K562 (cell line): ENCODE measurements around the gene FAM89B. TPM values are rescaled to one million over a fixed set of nuclear protein-coding genes. Genes with fewer than 3 reads are reported as not detected.

Experiments used
- ATF1 ChIP-seq, 2 experiments: fragments of 450-650 bp in 1 of 2; IDR thresholded peaks; 2 replicates each; pipeline ENCODE4 v1.6.1; 2016; ENCODE audit warnings: missing compliant biosample characterization in 1 of 2, missing genetic modification characterization in 1 of 2
- CTCF ChIP-seq, 3 experiments: IDR thresholded peaks in 2 of 3; conservative IDR thresholded peaks in 1 of 3; 2 replicates each; pipeline ENCODE4 v1.5.1; 2011 to 2012; ENCODE audit warnings: low read length in 3 of 3, mild to moderate bottlenecking in 3 of 3, control low read depth in 2 of 3, improper control_type of control experiment in 1 of 3, inconsistent platforms in 1 of 3, low read depth in 1 of 3, mixed read lengths in 1 of 3, moderate library complexity in 1 of 3; ENCODE audit not compliant: insufficient read depth in 2 of 3
- ESRRA ChIP-seq: fragments of 450-650 bp; IDR thresholded peaks from 2 replicates; pipeline ENCODE4 v1.6.1; 2014; ENCODE audit warnings: low read depth, mild to moderate bottlenecking, moderate library complexity, borderline replicate concordance
- ESRRB ChIP-seq: fragments of 250-450 bp; sonication (Bioruptor Pico); IDR thresholded peaks from 2 replicates; pipeline ENCODE4 v1.5.0; 2020; ENCODE audit warnings: mild to moderate bottlenecking, moderate library complexity, borderline replicate concordance
- ETV5 ChIP-seq: sonication (generic); formaldehyde crosslinking; IDR thresholded peaks from 2 replicates; pipeline ENCODE4 v1.4.0; 2020; ENCODE audit warnings: low read depth, mild to moderate bottlenecking, missing genetic modification reagents
- GATAD2B ChIP-seq: fragments of 450-650 bp; IDR thresholded peaks from 2 replicates; pipeline ENCODE4 v1.6.1; 2017; ENCODE audit warnings: mild to moderate bottlenecking, borderline replicate concordance
- HMGXB4 ChIP-seq: sonication (generic); formaldehyde crosslinking; IDR thresholded peaks from 2 replicates; pipeline ENCODE4 v1.8.1; 2023; ENCODE audit warnings: mild to moderate bottlenecking, missing genetic modification reagents
- MBD2 ChIP-seq: sonication (generic); IDR thresholded peaks from 2 replicates; pipeline ENCODE4 v1.6.1; 2016; ENCODE audit warnings: low read depth, borderline replicate concordance
- MTA1 ChIP-seq: fragments of 450-650 bp; IDR thresholded peaks from 2 replicates; pipeline ENCODE4 v1.6.1; 2017; ENCODE audit warnings: borderline replicate concordance
- MTA3 ChIP-seq: fragments of 450-650 bp; formaldehyde crosslinking; IDR thresholded peaks from 2 replicates; pipeline ENCODE4 v1.6.1; 2017; ENCODE audit warnings: mild to moderate bottlenecking, borderline replicate concordance
- PHF8 ChIP-seq: fragments of 200-600 bp; sonication (generic); IDR thresholded peaks from 2 replicates; pipeline ENCODE4 v1.6.1; 2012; ENCODE audit warnings: mixed run types, mild to moderate bottlenecking, inconsistent platforms, low read length, moderate library complexity, borderline replicate concordance
- POLR2G ChIP-seq: fragments of 200-400 bp; formaldehyde crosslinking; IDR thresholded peaks from 2 replicates; pipeline ENCODE4 v1.6.1; 2017; ENCODE audit warnings: low read depth, mild to moderate bottlenecking, antibody characterized with exemption, low read length, moderate library complexity
- SIN3B ChIP-seq: fragments of 450-650 bp; IDR thresholded peaks from 2 replicates; pipeline ENCODE4 v1.6.1; 2017; ENCODE audit warnings: low read depth, mild to moderate bottlenecking, moderate library complexity
- SMARCA5 ChIP-seq: fragments of 450-650 bp; IDR thresholded peaks from 2 replicates; pipeline ENCODE4 v1.6.1; 2016
- SRF ChIP-seq, 2 experiments: fragments of 250-450, 450-650 bp in 1 of 2; sonication (Bioruptor Pico) in 1 of 2; sonication (generic) in 1 of 2; formaldehyde crosslinking; IDR thresholded peaks; 2 replicates each; pipeline versions ENCODE4 v1.5.0 to v1.5.1; 2020 to 2022; ENCODE audit warnings: mild to moderate bottlenecking in 1 of 2, missing genetic modification reagents in 1 of 2
- SUPT5H ChIP-seq: fragments of 450-650 bp; IDR thresholded peaks from 2 replicates; pipeline ENCODE4 v1.6.1; 2016
- TAF1 ChIP-seq: IDR thresholded peaks from 2 replicates; pipeline ENCODE4 v1.6.1; 2011; ENCODE audit warnings: mild to moderate bottlenecking, low read length, moderate library complexity; ENCODE audit not compliant: insufficient read depth, control insufficient read depth, severe bottlenecking; ENCODE audit errors: extremely low read depth
- TAL1 ChIP-seq: fragments of 450-650 bp; IDR thresholded peaks from 2 replicates; pipeline ENCODE4 v1.6.1; 2016; ENCODE audit warnings: mild to moderate bottlenecking
- THAP7 ChIP-seq: fragments of 250-450 bp; sonication (Bioruptor Pico); IDR thresholded peaks from 2 replicates; pipeline ENCODE4 v1.5.0; 2021
- TOE1 ChIP-seq, 2 experiments: fragments of 450-650 bp in 1 of 2; sonication (generic) in 1 of 2; formaldehyde crosslinking in 1 of 2; IDR thresholded peaks; 2 replicates each; pipeline versions ENCODE4 v1.7.1 to v1.8.0; 2016 to 2022; ENCODE audit warnings: borderline replicate concordance in 2 of 2, mild to moderate bottlenecking in 2 of 2, antibody characterized with exemption in 1 of 2, inconsistent platforms in 1 of 2, low read depth in 1 of 2, missing genetic modification reagents in 1 of 2, moderate library complexity in 1 of 2
- ZC3H8 ChIP-seq: fragments of 450-650 bp; IDR thresholded peaks from 2 replicates; pipeline ENCODE4 v1.6.1; 2017
- ZNF668 ChIP-seq: fragments of 250-450 bp; sonication (Bioruptor Pico); IDR thresholded peaks from 2 replicates; pipeline ENCODE4 v1.8.0; 2022; ENCODE audit warnings: mild to moderate bottlenecking, inconsistent platforms
- polyA plus RNA-seq, 8 experiments: library from polyadenylated mRNA; depleted of rRNA in 4 of 8; stranded (reverse) in 5 of 8; unstranded in 3 of 8; fragments of >200 nt; fragmentation: Nextera tagmentation in 2 of 8; fragmentation: Illumina TruSeq in 1 of 8; extraction: Ambion mirVana in 2 of 8; extraction: Trizol in 1 of 8; gene quantifications; 2 replicates each; pipeline versions ENCODE4 v1.2.1 to v1.2.3, GENCODE V29; 2011 to 2014; ENCODE audit warnings: inconsistent platforms in 1 of 8, missing spikeins in 1 of 8
- total RNA-seq, 7 experiments: library from RNA; depleted of rRNA in 6 of 7; stranded (reverse); fragments of >200 nt in 6 of 7; fragmentation: Illumina TruSeq in 2 of 7; extraction: Trizol in 2 of 7; gene quantifications; 2 replicates each; pipeline versions ENCODE4 v1.2.1 to v1.2.3, GENCODE V29; 2011 to 2021; ENCODE audit warnings: low replicate concordance in 1 of 7

Gene FAM89B
- total and polyA plus RNA-seq, 9 of the 15 experiments (the other 6 are each of a cell fraction or from before 2014, with no cell fraction given) = 0.32 to 27.6 (median 11.9) TPM

- TF ChIP-seq MBD2 (0 out of 2 replicates have a peak, but pooled peaks have one; percentile 8), SMARCA5 (peak; percentile 87; the same call in 1 of the 2 replicates), POLR2G (peak; percentile 76; the same call in 1 of the 2 replicates), ZNF668 (CRISPR knock-in tag) (0 out of 2 replicates have a peak, but pooled peaks have one; percentile 39), ETV5 (CRISPR knock-in tag) (no peak; the same call in 1 of the 2 replicates), TAF1 (peak; percentile 34), TOE1 (IDR thresholded peaks at IDR 0.05; ENCODE audit: borderline replicate concordance) (0 out of 2 replicates have a peak, but pooled peaks have one; percentile 4), TOE1 (CRISPR knock-in tag; IDR thresholded peaks at IDR 0.05; ENCODE audit: borderline replicate concordance, low read depth) (no peak), PHF8 (peak; percentile 55; the same call in 1 of the 2 replicates), SIN3B (peak; percentile 28; the same call in 1 of the 2 replicates), SUPT5H (peak; percentile 51), ESRRB (CRISPR knock-in tag) (no peak), HMGXB4 (0 out of 2 replicates have a peak, but pooled peaks have one; percentile 43), CTCF (IDR thresholded peaks at IDR 0.05 in 2 of 3, conservative IDR thresholded peaks at IDR 0.05 in 1 of 3; ENCODE audit: insufficient read depth in 2 of 3, low read depth in 1 of 3, low read length in 3 of 3) (no peak), THAP7 (peak; percentile 67), MTA3 (peak; percentile 9; the same call in 1 of the 2 replicates), TAL1 (no peak), ZC3H8 (0 out of 2 replicates have a peak, but pooled peaks have one; percentile 47), SRF (CRISPR knock-in tag; IDR thresholded peaks at IDR 0.05) (0 out of 4 replicates have a peak, but pooled peaks of 1 of the 2 experiments have one; percentile 6), MTA1 (no peak), GATAD2B (peak; percentile 91), ESRRA (peak; percentile 80; the same call in 1 of the 2 replicates), ATF1 (CRISPR knock-in tag; IDR thresholded peaks at IDR 0.05) (no peak), ATF1 (tag; IDR thresholded peaks at IDR 0.05) (peak; percentile 50)
These were observed 3.4 kb downstream of the FAM89B start, which contains the start of gene EHBP1L1 (continued) for GRCh38 chr11:65575568-65576231.
